GM10266 (cell line): ENCODE measurements around the gene XIRP2.
"Not testable (repeated sequence)": the region's sequence is repeated elsewhere in the genome, so short reads cannot be mapped to it uniquely, and the experiment has no call there.

ENCODE experiments used
- DNase-seq: peaks from one replicate; pipeline ENCODE4 v3.0.0; 2012; ENCODE audit errors: extremely low spot score
- CTCF ChIP-seq: IDR thresholded peaks from 2 replicates; pipeline ENCODE4 v1.5.1; 2012; ENCODE audit warnings: mild to moderate bottlenecking, low read depth; ENCODE audit not compliant: control insufficient read depth, insufficient read depth; ENCODE audit errors: missing control alignments

The XIRP2 gene

GRCh38 chr2:167017021-167017420, 128.7 kb downstream of the XIRP2 start:
- no peak for DNase-seq
- no peak for TF ChIP-seq CTCF

GRCh38 chr2:167018590-167018989, 130.3 kb downstream of the XIRP2 start:
- no peak for TF ChIP-seq CTCF
- no peak for DNase-seq

- DNase-seq: no peak
- no peak for TF ChIP-seq CTCF
These were observed 140.2 kb downstream of the XIRP2 start for GRCh38 chr2:167028503-167028902.

- not testable (repeated sequence) for DNase-seq
These were observed 146.7 kb downstream of the XIRP2 start for GRCh38 chr2:167034976-167035375.

GRCh38 chr2:167048829-167049228, 160.5 kb downstream of the XIRP2 start:
- TF ChIP-seq CTCF: no peak
- no peak for DNase-seq

GRCh38 chr2:167049659-167050058, 161.4 kb downstream of the XIRP2 start:
- TF ChIP-seq CTCF: no peak
- DNase-seq: no peak

- no peak for TF ChIP-seq CTCF
- DNase-seq: no peak
These were observed 164.5 kb downstream of the XIRP2 start for GRCh38 chr2:167052825-167053224.

- TF ChIP-seq CTCF: no peak
- DNase-seq: no peak
These were observed 166.6 kb downstream of the XIRP2 start for GRCh38 chr2:167054881-167055280.
